Fibroblast of upper back skin (primary cell): Measurements from ENCODE around the gene CSNK1A1L.

Experiments
- DNase-seq: peaks from one replicate; pipeline ENCODE4 v3.0.0-alpha.2; 2013

CSNK1A1L gene

GRCh38 chr13:37105251-37105714 is at the start of gene CSNK1A1L:
Gene CSNK1A1L (minus strand): TSS chr13:37105664. CDS start chr13:37105256, 408 bp downstream.
- no peak for DNase-seq

GRCh38 chr13:37149380-37149779 is 43.9 kb upstream of the CSNK1A1L start:
- DNase-seq: no peak

GRCh38 chr13:37148501-37148900 is 43.0 kb upstream of the CSNK1A1L start:
- peak; percentile 79 for DNase-seq

- peak; percentile 88 for DNase-seq
Observed at GRCh38 chr13:37144661-37145060, 39.2 kb upstream of the CSNK1A1L start.

- DNase-seq: peak; percentile 75
Observed at GRCh38 chr13:37143911-37144310, 38.4 kb upstream of the CSNK1A1L start.

- peak; percentile 67 for DNase-seq
Observed at GRCh38 chr13:37142877-37143276, 37.4 kb upstream of the CSNK1A1L start.

- peak; percentile 88 for DNase-seq
Observed at GRCh38 chr13:37141011-37141410, 35.5 kb upstream of the CSNK1A1L start.

GRCh38 chr13:37139356-37139755 is 33.9 kb upstream of the CSNK1A1L start:
- DNase-seq: peak; percentile 48

- peak; percentile 55 for DNase-seq
Observed at GRCh38 chr13:37138926-37139325, 33.5 kb upstream of the CSNK1A1L start.

GRCh38 chr13:37138169-37138568 is 32.7 kb upstream of the CSNK1A1L start:
- peak; percentile 98 for DNase-seq

GRCh38 chr13:37136633-37137032 is 31.2 kb upstream of the CSNK1A1L start:
- DNase-seq: no peak

GRCh38 chr13:37136187-37136586 is 30.7 kb upstream of the CSNK1A1L start:
- peak; percentile 46 for DNase-seq

- DNase-seq: peak; percentile 96
Observed at GRCh38 chr13:37134411-37135041, 29.1 kb upstream of the CSNK1A1L start.

GRCh38 chr13:37132211-37132610 is 26.7 kb upstream of the CSNK1A1L start:
- DNase-seq: no peak

GRCh38 chr13:37131092-37131491 is 25.6 kb upstream of the CSNK1A1L start:
- no peak for DNase-seq

GRCh38 chr13:37129866-37130265 is 24.4 kb upstream of the CSNK1A1L start:
- DNase-seq: no peak

- DNase-seq: peak; percentile 92
Observed at GRCh38 chr13:37127691-37128241, 22.3 kb upstream of the CSNK1A1L start.

GRCh38 chr13:37123337-37123736 is 17.9 kb upstream of the CSNK1A1L start:
- DNase-seq: no peak

- DNase-seq: no peak
Observed at GRCh38 chr13:37118016-37118415, 12.6 kb upstream of the CSNK1A1L start.

- no peak for DNase-seq
Observed at GRCh38 chr13:37114250-37114649, 8.8 kb upstream of the CSNK1A1L start.

GRCh38 chr13:37113534-37113933 is 8.1 kb upstream of the CSNK1A1L start:
- no peak for DNase-seq

GRCh38 chr13:37109051-37109678 is 3.7 kb upstream of the CSNK1A1L start:
- peak; percentile 81 for DNase-seq

- no peak for DNase-seq
Observed at GRCh38 chr13:37107868-37108267, 2.4 kb upstream of the CSNK1A1L start.

- peak; percentile 69 for DNase-seq
Observed at GRCh38 chr13:37107456-37107855, 2.0 kb upstream of the CSNK1A1L start.
